GM12891 (cell line): ENCODE measurements around the gene VGF. TPM values are rescaled to one million over a fixed set of nuclear protein-coding genes. Genes with fewer than 3 reads are reported as not detected.
A peak's percentile ranks its signal among the peaks of the same experiment; 100 is the strongest.
"Not testable (repeated sequence)": the region's sequence is repeated elsewhere in the genome, so short reads cannot be mapped to it uniquely, and the experiment has no call there.

ENCODE experiments used
- DNase-seq: peaks from one replicate; pipeline ENCODE4 v3.0.0; 2011; ENCODE audit warnings: low spot score; ENCODE audit not compliant: insufficient read length
- FAIRE-seq: peaks from 2 replicates; lab custom pipeline; 2011; peaks lifted over from hg19 to GRCh38; lab: Jason Lieb, UNC
- PAX5 ChIP-seq: IDR thresholded peaks from 2 replicates; pipeline ENCODE4 v1.6.1; 2011; ENCODE audit warnings: low read length, moderate library complexity, mild to moderate bottlenecking; ENCODE audit not compliant: insufficient read depth, severe bottlenecking
- POLR2A ChIP-seq: IDR thresholded peaks from 2 replicates; pipeline ENCODE4 v1.6.1; 2011; ENCODE audit warnings: low read depth, low read length, control low read depth
- POLR2AphosphoS5 ChIP-seq: IDR thresholded peaks from 2 replicates; pipeline ENCODE4 v1.6.1; 2011; ENCODE audit warnings: low read depth, low read length, control low read depth
- POU2F2 ChIP-seq: IDR thresholded peaks from 2 replicates; pipeline ENCODE4 v1.6.1; 2011; ENCODE audit warnings: low read depth, mild to moderate bottlenecking, control low read depth, low read length, moderate library complexity
- SPI1 ChIP-seq: IDR thresholded peaks from 2 replicates; pipeline ENCODE4 v1.6.1; 2011; ENCODE audit warnings: low read depth, low read length, control low read depth
- TAF1 ChIP-seq: IDR thresholded peaks from 2 replicates; pipeline ENCODE4 v1.6.1; 2011; ENCODE audit warnings: low read depth, low read length, control low read depth
- polyA plus RNA-seq: library from polyadenylated mRNA; unstranded; fragments of >200 nt; gene quantifications from one replicate; pipeline ENCODE4 v1.2.1, GENCODE V29; 2012; ENCODE audit warnings: low read depth, missing spikeins, inconsistent platforms; ENCODE audit not compliant: missing spikeins

VGF gene
- 0.06 TPM for polyA plus RNA-seq

DNA sequence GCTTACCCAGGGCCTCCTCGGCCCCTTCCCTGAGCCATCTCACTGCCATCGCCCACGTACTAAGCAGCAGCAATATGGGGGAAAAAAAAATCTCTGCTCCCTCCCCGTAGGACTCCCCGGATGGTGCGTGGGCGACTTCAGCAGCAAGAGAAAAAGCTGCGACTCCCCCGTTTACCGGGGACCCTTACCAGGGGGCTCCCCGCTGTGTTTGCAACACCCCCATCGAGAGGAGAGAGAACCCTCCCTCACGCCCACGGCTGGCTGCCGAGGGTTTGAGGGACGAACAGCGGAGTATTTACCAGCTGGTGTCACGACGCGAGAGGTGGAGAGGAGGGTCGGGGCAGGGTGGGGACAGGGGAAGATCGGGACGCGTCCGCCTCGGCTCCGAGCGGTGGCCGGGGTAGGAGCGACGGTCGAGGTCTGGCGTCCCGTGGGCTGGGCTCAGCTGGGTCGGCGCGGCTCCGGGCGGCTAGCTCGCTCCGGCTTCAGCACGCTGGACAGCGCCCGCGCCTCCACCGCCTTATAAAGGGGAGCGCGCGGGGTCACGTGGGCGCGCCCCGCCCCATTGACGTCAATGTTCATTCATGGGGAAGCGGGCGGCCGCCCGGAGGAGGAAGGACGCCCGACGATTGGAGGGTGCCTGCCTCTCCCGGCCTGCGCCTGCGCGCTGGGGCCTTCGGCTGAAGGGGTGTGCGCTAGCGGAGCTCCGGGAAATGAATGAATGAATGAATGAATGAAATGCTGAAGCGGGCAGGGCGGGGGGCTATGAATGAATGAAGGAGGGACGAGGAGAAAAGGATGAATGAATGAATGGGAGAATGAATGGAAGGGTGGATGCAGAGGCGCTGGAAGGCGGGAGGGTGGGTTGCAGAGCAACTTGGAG lies at the start of gene VGF:
VGF (minus strand) TSS at position 495 of the 883 bp plus-strand sequence. CDS start 726 bp downstream, outside the sequence.
- FAIRE-seq (peak; percentile 77), DNase-seq (peak; percentile 90)
- TF ChIP-seq POU2F2 (0 out of 2 replicates have a peak, but pooled peaks have one; percentile 25), PAX5 (no peak), POLR2A (no peak), TAF1 (no peak), POLR2AphosphoS5 (no peak), SPI1 (peak; percentile 39)

DNA sequence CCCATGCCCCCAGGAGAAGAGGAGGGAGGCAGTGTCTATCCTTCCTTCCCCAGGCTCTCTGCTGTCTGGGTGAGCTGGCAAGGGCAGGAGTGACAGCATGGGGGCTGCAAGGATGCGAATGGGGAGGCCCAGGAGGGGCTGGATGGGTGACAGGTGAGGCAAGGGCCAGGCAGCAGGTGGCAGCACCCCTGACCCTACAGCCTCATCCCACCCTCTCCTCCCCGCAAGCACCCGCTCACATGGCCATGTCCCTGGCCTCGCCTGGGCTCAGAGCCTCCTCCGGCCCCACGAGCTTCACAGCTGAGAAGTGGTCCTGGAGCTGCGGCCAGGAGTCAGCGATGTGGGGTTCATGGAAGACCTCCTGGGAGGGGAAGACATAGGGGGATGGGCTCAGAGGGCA lies 46.6 kb upstream of the VGF start:
- no peak for TF ChIP-seq POU2F2
- TF ChIP-seq POLR2AphosphoS5, result no peak
- TF ChIP-seq TAF1, result no peak
- TF ChIP-seq POLR2A, result no peak
- TF ChIP-seq SPI1, result no peak
- no peak for TF ChIP-seq PAX5
- FAIRE-seq (no peak), DNase-seq (no peak)

DNA sequence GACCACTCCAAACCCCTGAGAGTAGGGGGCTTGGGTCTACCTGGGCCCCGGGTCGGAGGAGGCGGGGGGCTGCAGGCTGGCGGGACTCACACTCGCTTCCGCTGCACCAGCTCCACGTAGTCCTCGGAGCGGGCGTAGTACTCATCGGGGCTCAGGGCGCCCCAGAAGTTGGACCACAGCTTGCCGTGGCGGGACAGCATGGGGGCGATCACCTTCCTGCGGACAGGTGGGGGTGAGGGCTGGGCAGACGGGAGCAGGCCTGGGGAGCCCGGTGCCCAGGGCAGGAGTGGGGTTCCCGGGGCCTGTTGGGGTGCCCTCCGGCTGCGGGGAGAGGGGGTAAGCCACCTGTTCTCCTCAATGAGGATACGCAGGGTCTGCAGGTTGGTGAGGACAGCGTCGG lies 46.1 kb upstream of the VGF start:
- FAIRE-seq (no peak), DNase-seq (no peak)
- TF ChIP-seq POLR2A (no peak), TAF1 (no peak), SPI1 (no peak), POU2F2 (no peak), POLR2AphosphoS5 (no peak), PAX5 (no peak)

DNA sequence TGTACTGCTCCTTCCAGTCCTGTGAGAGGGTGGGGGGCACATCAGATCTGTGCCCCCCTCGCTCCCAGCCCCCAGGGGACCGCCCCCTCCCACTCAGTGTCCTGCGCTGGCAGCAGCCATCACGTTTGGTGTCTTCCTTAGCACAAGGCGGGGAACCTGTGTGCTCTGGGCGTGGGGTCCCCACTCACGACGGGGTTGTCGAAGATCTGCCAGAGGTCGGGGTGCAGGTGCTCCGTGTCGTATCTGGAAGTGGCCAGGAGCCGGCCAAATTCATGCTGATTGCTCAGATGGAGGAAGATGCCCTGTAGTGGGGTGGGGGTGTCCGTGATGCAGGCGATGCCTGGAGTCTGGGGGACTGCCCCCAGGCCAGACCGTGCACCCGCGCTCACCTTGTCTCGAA lies 44.8 kb upstream of the VGF start:
- FAIRE-seq (no peak), DNase-seq (no peak)
- TF ChIP-seq SPI1 (no peak), PAX5 (no peak), TAF1 (no peak), POLR2A (no peak), POLR2AphosphoS5 (no peak), POU2F2 (no peak)

DNA sequence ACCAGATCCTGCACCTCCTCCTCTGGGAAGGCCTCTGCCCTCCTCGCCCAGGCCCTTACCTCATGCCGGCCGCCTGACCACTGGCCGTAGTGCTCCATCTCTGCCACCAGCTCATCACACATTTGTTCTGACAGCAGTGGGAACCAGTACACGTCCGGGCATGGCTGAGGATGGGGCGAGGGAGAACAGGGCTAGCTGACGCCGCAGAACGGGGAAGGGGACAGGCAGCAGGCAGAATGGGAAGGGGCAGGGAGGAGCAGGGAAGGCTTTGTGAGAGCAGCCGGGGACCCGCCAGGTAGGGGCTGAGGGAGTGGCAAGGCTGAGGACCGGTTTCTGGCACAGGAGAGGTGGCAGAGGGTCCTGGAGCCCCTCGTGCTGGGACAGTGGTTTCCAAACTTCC lies 43.4 kb upstream of the VGF start:
- DNase-seq, result no peak
- no peak for TF ChIP-seq POU2F2
- no peak for FAIRE-seq

DNA sequence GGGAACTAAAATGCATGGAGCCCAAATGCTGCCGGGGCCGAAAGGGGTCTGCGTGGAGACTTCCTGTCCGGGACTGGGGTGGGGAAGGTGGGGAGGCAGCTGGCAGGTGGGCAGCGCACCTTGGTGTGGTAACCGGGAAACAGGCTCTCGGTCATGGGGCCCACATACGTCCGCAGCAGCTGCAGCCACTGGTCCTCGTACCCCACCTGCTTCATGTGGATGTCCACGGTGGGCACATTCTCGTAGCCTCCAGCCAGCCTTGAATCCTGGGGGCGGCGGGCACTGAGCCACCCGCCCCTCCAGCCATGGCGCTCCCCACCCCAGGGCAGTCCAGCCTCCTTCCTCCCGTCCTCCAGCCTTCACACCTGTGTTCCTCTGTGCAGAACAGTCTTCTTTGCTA lies 42.1 kb upstream of the VGF start:
- TF ChIP-seq POLR2A, result no peak
- no peak for TF ChIP-seq SPI1
- no peak for TF ChIP-seq POLR2AphosphoS5
- TF ChIP-seq TAF1, result no peak
- TF ChIP-seq POU2F2, result no peak
- TF ChIP-seq PAX5, result no peak
- FAIRE-seq (no peak), DNase-seq (no peak)

DNA sequence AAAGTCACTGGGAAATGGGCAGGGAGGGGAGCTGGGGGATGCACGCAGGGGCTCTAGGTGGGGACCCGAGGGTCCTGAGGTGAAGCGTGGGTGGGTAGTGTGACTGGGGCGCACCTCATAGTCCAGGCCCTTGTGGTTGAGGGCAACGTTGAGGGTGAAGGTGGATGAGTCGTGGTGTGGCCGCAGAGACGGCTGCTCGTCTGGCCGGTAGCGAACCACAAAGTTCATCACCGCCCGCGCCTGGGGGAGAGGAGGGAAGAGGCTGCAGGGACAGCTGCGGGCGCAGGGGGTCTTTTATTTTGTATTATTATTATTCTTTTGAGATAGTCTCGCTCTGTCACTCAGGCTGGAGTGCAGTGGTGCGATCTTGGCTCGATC lies 41.3 kb upstream of the VGF start:
- TF ChIP-seq SPI1 (no peak), POLR2AphosphoS5 (no peak)
- FAIRE-seq, result no peak
- no peak for DNase-seq

DNA sequence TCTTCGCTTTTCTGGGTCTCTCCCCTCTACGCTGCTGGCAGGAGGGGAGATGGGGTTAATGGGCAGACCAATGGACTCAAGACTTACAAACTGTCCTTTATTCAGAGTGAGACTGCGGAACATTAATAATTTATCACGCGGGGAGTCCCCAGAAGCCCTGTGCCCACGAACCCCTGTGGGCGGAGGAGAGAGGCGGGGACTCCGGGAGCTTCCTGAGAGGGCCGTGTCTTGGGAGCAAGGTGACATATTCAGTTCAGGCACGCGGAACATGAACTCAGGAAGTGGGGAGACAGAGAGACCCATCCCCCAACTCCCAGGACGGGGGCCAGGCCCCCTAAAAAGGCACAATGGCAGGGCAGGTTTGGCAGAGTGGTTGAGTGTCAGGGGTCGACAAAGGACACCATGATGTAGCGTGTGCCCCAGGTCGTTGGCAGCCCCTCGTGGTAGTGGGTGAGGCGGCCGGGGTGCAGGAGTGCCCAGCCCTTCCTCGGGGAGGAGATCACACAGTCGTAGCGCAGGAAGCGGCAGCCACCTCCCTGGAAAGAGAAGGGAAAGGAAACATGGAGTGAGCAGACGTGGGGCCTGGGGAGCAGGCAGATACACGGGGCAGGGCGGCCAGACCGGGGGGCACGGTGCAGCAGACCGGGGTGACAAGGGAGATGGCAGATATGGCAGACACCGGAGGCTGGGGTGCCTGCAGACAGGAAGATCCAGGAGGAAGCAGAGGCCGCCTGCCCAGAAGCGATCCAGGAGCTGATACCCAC lies 40.7 kb upstream of the VGF start:
- FAIRE-seq (no peak), DNase-seq (no peak)
- TF ChIP-seq POU2F2 (no peak), SPI1 (no peak), TAF1 (no peak), PAX5 (no peak), POLR2AphosphoS5 (no peak), POLR2A (no peak)

DNA sequence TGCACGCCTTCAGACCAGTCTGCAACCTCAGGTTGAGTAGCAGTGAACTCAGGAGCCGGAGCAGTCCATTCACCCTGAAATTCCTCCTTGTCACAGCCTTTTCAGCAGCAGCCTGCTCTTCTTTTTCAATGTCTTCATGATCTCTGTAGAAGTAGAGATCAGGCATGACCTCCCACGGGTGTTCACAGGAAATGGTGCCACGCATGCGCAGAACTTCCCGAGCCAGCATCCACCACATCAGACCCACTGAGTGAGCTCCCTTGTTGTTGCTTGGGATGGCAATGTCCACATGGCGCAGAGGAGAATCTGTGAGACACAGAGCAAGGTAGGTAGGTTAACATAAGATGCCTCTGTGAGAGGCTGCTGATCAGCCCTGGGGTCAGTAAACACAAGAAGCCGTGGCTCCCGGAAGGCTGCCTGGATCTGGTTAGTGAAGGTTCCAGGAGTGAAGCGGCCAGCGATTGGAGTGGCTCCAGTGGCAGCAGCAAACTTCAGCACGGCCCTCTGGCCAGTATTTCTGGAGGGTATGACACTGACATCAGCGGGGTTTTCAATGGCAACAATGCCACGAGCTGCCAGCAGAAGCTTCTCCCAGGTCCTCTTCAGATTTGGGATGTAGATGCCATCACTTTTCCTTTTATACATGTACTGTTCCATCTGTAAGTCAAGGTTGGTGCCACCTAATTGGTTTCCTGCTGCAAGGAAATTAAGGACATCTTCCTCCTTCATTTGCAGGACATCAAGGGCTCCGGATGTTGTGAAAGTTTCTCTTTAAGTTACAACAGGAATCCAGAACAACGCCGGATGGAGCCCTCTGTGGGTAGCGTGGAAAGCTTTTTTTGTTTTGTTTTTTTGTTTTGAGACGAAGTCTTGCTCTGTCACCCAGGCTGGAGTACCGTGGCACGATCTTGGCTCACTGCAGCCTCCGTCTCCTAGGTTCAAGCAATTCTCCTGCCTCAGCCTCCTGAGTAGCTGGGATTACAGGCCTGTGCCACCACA lies 38.7 kb upstream of the VGF start:
- FAIRE-seq, result peak; percentile 56
- not testable (repeated sequence) for DNase-seq

DNA sequence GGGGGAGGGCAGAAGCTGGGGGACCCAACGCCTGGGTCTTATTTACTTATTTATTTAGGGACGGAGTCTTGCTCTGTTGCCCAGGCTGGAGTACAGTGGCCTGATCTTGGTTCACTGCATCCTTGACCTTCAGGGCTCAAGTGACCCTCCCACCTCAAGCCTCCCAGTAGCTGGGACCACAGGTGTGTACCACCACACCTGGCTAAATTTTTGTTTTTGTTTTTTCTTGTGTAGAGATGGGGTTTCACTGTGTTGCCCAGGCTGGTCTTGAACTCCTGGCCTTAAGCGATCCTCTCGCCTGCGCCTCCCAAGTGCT lies 37.2 kb upstream of the VGF start:
- no peak for TF ChIP-seq POU2F2
- TF ChIP-seq POLR2AphosphoS5, result no peak
- no peak for FAIRE-seq
- DNase-seq, result no peak
